Measurements from ENCODE around the gene SPTB.
"Not testable (repeated sequence)": the region's sequence is repeated elsewhere in the genome, so short reads cannot be mapped to it uniquely, and the experiment has no call there.

SPTB gene

GRCh38 chr14:64806862-64807495 lies 72.7 kb downstream of the SPTB start:
- Histone ChIP-seq H2BK15ac (ENCODE audit: low read length) (no peak overlapping the region), H3K36me3 (replicated peaks in 1 of 2; ENCODE audit: control insufficient read depth in 2 of 2, insufficient read depth in 2 of 2, low read length in 2 of 2) (no peaks in the 10 kb centered on the region), H2BK120ac (ENCODE audit: low read depth, low read length) (no peak overlapping the region), H3K4me2 (ENCODE audit: insufficient read depth, low read length, poor library complexity, severe bottlenecking) (no peak overlapping the region), H3K27ac (replicated peaks; ENCODE audit: low read length) (no peak overlapping the region), H2BK5ac (ENCODE audit: low read length) (no peak overlapping the region), H2AFZ (ENCODE audit: low read length) (no peak overlapping the region), H3K14ac (ENCODE audit: low read length) (no peak overlapping the region), H3K23ac (ENCODE audit: low read depth, low read length, poor library complexity) (no peak overlapping the region), H3K4me3 (ENCODE audit: low read length in 2 of 2) (no peak overlapping the region), H3K18ac (ENCODE audit: low read length) (no peak overlapping the region), H3K9me3 (replicated peaks in 1 of 2; ENCODE audit: control insufficient read depth in 2 of 2, insufficient read depth in 1 of 2, low read depth in 1 of 2, low read length in 2 of 2) (no peaks in the 10 kb centered on the region), H3K9ac (ENCODE audit: low read depth, low read length, poor library complexity) (no peak overlapping the region), H2BK12ac (ENCODE audit: low read length) (no peak overlapping the region), H3K79me1 (ENCODE audit: low read depth, low read length) (no peaks in the 10 kb centered on the region), H3K4me1 (ENCODE audit: control insufficient read depth in 2 of 2, insufficient read depth in 1 of 2, low read depth in 1 of 2, low read length in 2 of 2) (peaks cover 0 to under 1% of the 10 kb centered on the region in 2 donors), H4K91ac (ENCODE audit: low read depth, low read length, poor library complexity) (no peak overlapping the region), H4K8ac (ENCODE audit: low read depth, low read length) (no peak overlapping the region), H2AK5ac (ENCODE audit: low read depth, low read length) (no peak overlapping the region), H3K27me3 (ENCODE audit: control insufficient read depth in 3 of 3, insufficient read depth in 3 of 3, low read depth in 1 of 3, low read length in 3 of 3) (peaks cover 0 to 45% (median 0%) of the 10 kb centered on the region in 3 experiments), H3K4ac (ENCODE audit: low read length) (no peak overlapping the region)
- no CpG with 5 or more reads among the region's 6 CpGs for WGBS, 2 donors (ENCODE audit: extremely low coverage in 2 of 2, insufficient read length in 2 of 2, insufficient replicate concordance in 1 of 2)
- DNase-seq (ENCODE audit: low spot score): no peak

DNA sequence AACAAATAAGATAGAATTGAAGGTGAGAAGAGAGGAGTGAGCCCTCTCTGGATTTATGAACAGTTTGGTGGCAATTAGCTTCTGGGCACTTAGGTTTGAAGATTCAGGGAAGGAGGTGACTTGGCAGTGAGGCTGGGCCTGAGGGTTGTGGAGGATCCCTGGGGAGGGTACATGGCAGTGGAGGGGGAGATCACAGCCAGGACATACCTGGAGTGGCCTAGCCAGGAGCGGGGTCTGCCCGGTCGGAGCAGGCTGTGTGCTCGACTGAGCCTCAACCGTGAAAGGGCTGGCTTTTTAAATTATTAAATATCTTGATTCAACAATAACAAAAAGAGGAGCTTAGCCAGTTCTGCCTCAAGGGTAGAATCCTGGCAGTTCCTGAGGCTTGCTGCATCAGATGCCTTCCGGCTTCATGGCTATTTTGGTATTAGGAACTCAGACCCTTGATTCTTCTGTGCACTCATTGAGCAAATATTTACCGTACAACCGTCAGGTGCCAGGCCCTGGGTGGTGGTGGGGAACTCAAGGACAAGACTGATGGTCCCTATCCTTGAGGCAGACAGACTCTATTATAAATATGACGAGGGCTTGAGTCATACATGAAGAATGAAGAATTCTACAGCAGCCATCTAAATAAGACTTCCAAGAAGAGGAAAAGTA lies 73.4 kb downstream of the SPTB start:
- Histone ChIP-seq H3K9ac (ENCODE audit: low read depth, low read length, poor library complexity) (no peak overlapping the region), H2BK15ac (ENCODE audit: low read length) (no peak overlapping the region), H2BK120ac (ENCODE audit: low read depth, low read length) (no peak overlapping the region), H2AK5ac (ENCODE audit: low read depth, low read length) (no peak overlapping the region), H3K79me1 (ENCODE audit: low read depth, low read length) (no peaks in the 10 kb centered on the region), H2AFZ (ENCODE audit: low read length) (no peak overlapping the region), H2BK5ac (ENCODE audit: low read length) (no peak overlapping the region), H3K27ac (replicated peaks; ENCODE audit: low read length) (no peak overlapping the region), H3K14ac (ENCODE audit: low read length) (no peak overlapping the region), H3K4ac (ENCODE audit: low read length) (no peak overlapping the region), H3K18ac (ENCODE audit: low read length) (no peak overlapping the region), H3K27me3 (ENCODE audit: control insufficient read depth in 3 of 3, insufficient read depth in 3 of 3, low read depth in 1 of 3, low read length in 3 of 3) (peaks cover 0 to 48% (median 0%) of the 10 kb centered on the region in 3 experiments), H3K36me3 (replicated peaks in 1 of 2; ENCODE audit: control insufficient read depth in 2 of 2, insufficient read depth in 2 of 2, low read length in 2 of 2) (no peaks in the 10 kb centered on the region), H3K4me3 (ENCODE audit: low read length in 2 of 2) (no peak overlapping the region), H4K91ac (ENCODE audit: low read depth, low read length, poor library complexity) (no peak overlapping the region), H2BK12ac (ENCODE audit: low read length) (no peak overlapping the region), H4K8ac (ENCODE audit: low read depth, low read length) (no peak overlapping the region), H3K4me2 (ENCODE audit: insufficient read depth, low read length, poor library complexity, severe bottlenecking) (no peak overlapping the region), H3K23ac (ENCODE audit: low read depth, low read length, poor library complexity) (no peak overlapping the region), H3K4me1 (ENCODE audit: control insufficient read depth in 2 of 2, insufficient read depth in 1 of 2, low read depth in 1 of 2, low read length in 2 of 2) (peaks cover 0 to 1% of the 10 kb centered on the region in 2 donors), H3K9me3 (replicated peaks in 1 of 2; ENCODE audit: control insufficient read depth in 2 of 2, insufficient read depth in 1 of 2, low read depth in 1 of 2, low read length in 2 of 2) (no peaks in the 10 kb centered on the region)
- no peak for DNase-seq (ENCODE audit: low spot score)
- WGBS, 2 donors (ENCODE audit: extremely low coverage in 2 of 2, insufficient read length in 2 of 2, insufficient replicate concordance in 1 of 2): no CpG with 5 or more reads among the region's 9 CpGs

DNA sequence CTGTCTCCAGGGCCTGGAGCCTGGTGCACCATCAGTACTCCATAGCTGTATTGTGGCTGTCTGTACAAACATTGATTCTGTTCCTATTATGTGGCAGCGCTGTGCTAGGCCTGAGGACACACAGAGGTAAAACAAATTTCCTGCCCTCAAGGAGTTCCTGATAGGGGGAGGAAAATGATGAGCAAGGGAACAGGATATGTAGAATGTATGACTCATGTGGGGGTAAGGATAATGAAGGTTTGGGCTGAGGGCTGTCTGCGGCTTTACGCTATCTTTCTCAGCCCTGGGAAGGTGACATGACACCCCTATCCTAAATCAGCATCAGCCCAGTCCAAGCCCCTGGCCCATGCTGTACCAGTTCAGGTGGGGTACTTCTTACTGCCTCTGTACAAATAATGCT lies 74.1 kb downstream of the SPTB start:
- H4K8ac ChIP-seq (ENCODE audit: low read depth, low read length); H3K9me3 ChIP-seq (replicated peaks in 1 of 2; ENCODE audit: control insufficient read depth in 2 of 2, insufficient read depth in 1 of 2, low read depth in 1 of 2, low read length in 2 of 2); H2BK120ac ChIP-seq (ENCODE audit: low read depth, low read length); H3K23ac ChIP-seq (ENCODE audit: low read depth, low read length, poor library complexity); H3K4me3 ChIP-seq (ENCODE audit: low read length in 2 of 2); H3K79me1 ChIP-seq (ENCODE audit: low read depth, low read length); H4K91ac ChIP-seq (ENCODE audit: low read depth, low read length, poor library complexity); H2BK12ac ChIP-seq (ENCODE audit: low read length); H2BK15ac ChIP-seq (ENCODE audit: low read length); H3K27ac ChIP-seq (replicated peaks; ENCODE audit: low read length); DNase-seq (ENCODE audit: low spot score); H3K36me3 ChIP-seq (replicated peaks in 1 of 2; ENCODE audit: control insufficient read depth in 2 of 2, insufficient read depth in 2 of 2, low read length in 2 of 2); H2AK5ac ChIP-seq (ENCODE audit: low read depth, low read length); H3K9ac ChIP-seq (ENCODE audit: low read depth, low read length, poor library complexity); H2AFZ ChIP-seq (ENCODE audit: low read length); H3K4me2 ChIP-seq (ENCODE audit: insufficient read depth, low read length, poor library complexity, severe bottlenecking); H2BK5ac ChIP-seq (ENCODE audit: low read length); H3K4me1 ChIP-seq (ENCODE audit: control insufficient read depth in 2 of 2, insufficient read depth in 1 of 2, low read depth in 1 of 2, low read length in 2 of 2); H3K18ac ChIP-seq (ENCODE audit: low read length); H3K14ac ChIP-seq (ENCODE audit: low read length); H3K4ac ChIP-seq (ENCODE audit: low read length): not testable (repeated sequence)
- WGBS, 2 donors (ENCODE audit: extremely low coverage in 2 of 2, insufficient read length in 2 of 2, insufficient replicate concordance in 1 of 2): no CpG with 5 or more reads among the region's 3 CpGs
- peaks cover 0 to 47% (median 0%) of the 10 kb centered on the region in 3 experiments for H3K27me3 ChIP-seq (ENCODE audit: control insufficient read depth in 3 of 3, insufficient read depth in 3 of 3, low read depth in 1 of 3, low read length in 3 of 3)

GRCh38 chr14:64804754-64805260 lies 74.9 kb downstream of the SPTB start:
- Histone ChIP-seq H3K9ac (ENCODE audit: low read depth, low read length, poor library complexity) (no peak overlapping the region), H3K18ac (ENCODE audit: low read length) (no peak overlapping the region), H3K23ac (ENCODE audit: low read depth, low read length, poor library complexity) (no peak overlapping the region), H4K91ac (ENCODE audit: low read depth, low read length, poor library complexity) (no peak overlapping the region), H3K4me3 (ENCODE audit: low read length in 2 of 2) (no peak overlapping the region), H2BK120ac (ENCODE audit: low read depth, low read length) (no peak overlapping the region), H3K4me2 (ENCODE audit: insufficient read depth, low read length, poor library complexity, severe bottlenecking) (no peak overlapping the region), H3K9me3 (replicated peaks in 1 of 2; ENCODE audit: control insufficient read depth in 2 of 2, insufficient read depth in 1 of 2, low read depth in 1 of 2, low read length in 2 of 2) (no peaks in the 10 kb centered on the region), H2AK5ac (ENCODE audit: low read depth, low read length) (no peak overlapping the region), H3K36me3 (replicated peaks in 1 of 2; ENCODE audit: control insufficient read depth in 2 of 2, insufficient read depth in 2 of 2, low read length in 2 of 2) (no peaks in the 10 kb centered on the region), H3K79me1 (ENCODE audit: low read depth, low read length) (no peaks in the 10 kb centered on the region), H4K8ac (ENCODE audit: low read depth, low read length) (no peak overlapping the region), H2BK5ac (ENCODE audit: low read length) (no peak overlapping the region), H3K14ac (ENCODE audit: low read length) (no peak overlapping the region), H3K27me3 (ENCODE audit: control insufficient read depth in 3 of 3, insufficient read depth in 3 of 3, low read depth in 1 of 3, low read length in 3 of 3) (peaks cover 0 to 45% (median 0%) of the 10 kb centered on the region in 3 experiments), H2BK12ac (ENCODE audit: low read length) (no peak overlapping the region), H3K4me1 (ENCODE audit: control insufficient read depth in 2 of 2, insufficient read depth in 1 of 2, low read depth in 1 of 2, low read length in 2 of 2) (peaks cover 0 to 1% of the 10 kb centered on the region in 2 donors), H2BK15ac (ENCODE audit: low read length) (no peak overlapping the region), H3K27ac (replicated peaks; ENCODE audit: low read length) (no peak overlapping the region), H3K4ac (ENCODE audit: low read length) (no peak overlapping the region), H2AFZ (ENCODE audit: low read length) (no peak overlapping the region)
- no peak for DNase-seq (ENCODE audit: low spot score)
- no CpG with 5 or more reads among the region's 12 CpGs for WGBS, 2 donors (ENCODE audit: extremely low coverage in 2 of 2, insufficient read length in 2 of 2, insufficient replicate concordance in 1 of 2)
